H1 (cell line): Measurements from ENCODE around the gene KCNA4.
"Not testable (repeated sequence)": the region's sequence is repeated elsewhere in the genome, so short reads cannot be mapped to it uniquely, and the experiment has no call there.

ENCODE experiments used
- ATF2 ChIP-seq: IDR thresholded peaks from 2 replicates; pipeline ENCODE4 v1.6.1; 2012; ENCODE audit warnings: low read length, inconsistent platforms
- CEBPB ChIP-seq: IDR thresholded peaks from 2 replicates; pipeline ENCODE4 v1.6.1; 2012; ENCODE audit warnings: low read depth, low read length
- CTCF ChIP-seq, 3 experiments: IDR thresholded peaks; 1 replicate in 2 of 3; 2 replicates in 1 of 3; pipeline versions ENCODE4 v1.5.1 to v1.6.1; 2011; ENCODE audit warnings: low read length in 3 of 3, mild to moderate bottlenecking in 3 of 3, inconsistent platforms in 2 of 3, low read depth in 1 of 3, moderate library complexity in 1 of 3; ENCODE audit not compliant: insufficient read depth in 1 of 3; ENCODE audit errors: control extremely low read depth in 1 of 3
- EZH2 ChIP-seq: fragments of 200-600 bp; sonication (generic); IDR thresholded peaks from 2 replicates; pipeline ENCODE4 v1.7.1; 2012; ENCODE audit warnings: low read depth, mild to moderate bottlenecking, moderate library complexity, low read length, inconsistent platforms; ENCODE audit not compliant: severe bottlenecking
- HDAC6 ChIP-seq: IDR thresholded peaks from one replicate; pipeline ENCODE4 v1.7.1; 2012; ENCODE audit warnings: low read depth, mild to moderate bottlenecking, inconsistent platforms, low read length, moderate library complexity
- MAFK ChIP-seq: IDR thresholded peaks from 2 replicates; pipeline ENCODE4 v1.6.1; 2012; ENCODE audit warnings: low read depth, mild to moderate bottlenecking, improper control_type of control experiment, low read length
- NANOG ChIP-seq: IDR thresholded peaks from 2 replicates; pipeline ENCODE4 v1.6.1; 2011; ENCODE audit warnings: low read length, low read depth, mild to moderate bottlenecking, inconsistent platforms; ENCODE audit not compliant: insufficient read depth, poor library complexity, severe bottlenecking
- PHF8 ChIP-seq: fragments of 200-600 bp; sonication (generic); conservative IDR thresholded peaks from 2 replicates; pipeline ENCODE4 v1.7.1; 2012; ENCODE audit warnings: low read depth, mild to moderate bottlenecking, inconsistent platforms, low read length, moderate library complexity
- POLR2A ChIP-seq, 2 experiments: IDR thresholded peaks; 1 replicate in 1 of 2; 2 replicates in 1 of 2; pipeline ENCODE4 v1.6.1; 2011; ENCODE audit warnings: low read depth in 2 of 2, low read length in 2 of 2, mild to moderate bottlenecking in 2 of 2; ENCODE audit errors: control extremely low read depth in 1 of 2
- RFX5 ChIP-seq: IDR thresholded peaks from 2 replicates; pipeline ENCODE4 v1.6.1; 2011; ENCODE audit warnings: low read depth, low read length, improper control_type of control experiment, borderline replicate concordance
- SIX5 ChIP-seq: IDR thresholded peaks from 2 replicates; pipeline ENCODE4 v1.6.1; 2011; ENCODE audit warnings: mild to moderate bottlenecking, low read depth, low read length
- TAF1 ChIP-seq: IDR thresholded peaks from 2 replicates; pipeline ENCODE4 v1.6.1; 2011; ENCODE audit warnings: mild to moderate bottlenecking, low read depth, low read length
- TEAD4 ChIP-seq: IDR thresholded peaks from 2 replicates; pipeline ENCODE4 v1.6.1; 2012; ENCODE audit warnings: low read depth, low read length, inconsistent platforms, mixed read lengths

GRCh38 chr11:29975580-29975979 lies 41.2 kb downstream of the KCNA4 start:
- TF ChIP-seq CTCF (IDR thresholded peaks at IDR 0.05; ENCODE audit: control extremely low read depth in 1 of 3, insufficient read depth in 1 of 3, low read depth in 1 of 3, low read length in 3 of 3); CEBPB; RFX5; PHF8; MAFK; TEAD4; EZH2; NANOG; POLR2A (IDR thresholded peaks at IDR 0.05; ENCODE audit: control extremely low read depth in 1 of 2, low read depth in 2 of 2, low read length in 2 of 2); HDAC6; ATF2; TAF1; SIX5: not testable (repeated sequence)
